ENCODE measurements around the gene CCSAP. TPM values are rescaled to one million over a fixed set of nuclear protein-coding genes. Genes with fewer than 3 reads are reported as not detected.

CCSAP gene
- total and polyA plus RNA-seq, 2 of the 13 experiments (the other 11 are each of a cell fraction or from before 2014, with no cell fraction given): 3.7 to 9.0 TPM

GRCh38 chr1:229273507-229274232 lies 69.2 kb downstream of the CCSAP start (continued):
- TF ChIP-seq FOXM1 (CRISPR knock-in tag; IDR thresholded peaks at IDR 0.05): no peak
- no peak for TF ChIP-seq ZNF883 (CRISPR knock-in tag; IDR thresholded peaks at IDR 0.05; ENCODE audit: not compliant biosample characterization)
- TF ChIP-seq ZNF772 (CRISPR knock-in tag; IDR thresholded peaks at IDR 0.05): no peak
- no peak for TF ChIP-seq ZNF280B (CRISPR knock-in tag; IDR thresholded peaks at IDR 0.05; ENCODE audit: borderline replicate concordance)
- no peak for TF ChIP-seq ZBTB7A (CRISPR knock-in tag; IDR thresholded peaks at IDR 0.05)
- no peak for TF ChIP-seq POLR2AphosphoS2 (IDR thresholded peaks at IDR 0.05; ENCODE audit: low read depth, low read length)
- 0 out of 2 replicates have a peak, but pooled peaks have one; percentile 39 for TF ChIP-seq PLSCR1 (CRISPR knock-in tag; IDR thresholded peaks at IDR 0.05; ENCODE audit: borderline replicate concordance)
- no peak for TF ChIP-seq RBM22 (optimal IDR thresholded peaks at IDR 0.05; ENCODE audit: low read length)
- TF ChIP-seq MAFK (conservative IDR thresholded peaks at IDR 0.05 in 1 of 2, IDR thresholded peaks at IDR 0.05 in 1 of 2; ENCODE audit: low read length in 2 of 2): no peak
- no peak for TF ChIP-seq EEA1 (CRISPR knock-in tag; IDR thresholded peaks at IDR 0.05; ENCODE audit: borderline replicate concordance)
- no peak for TF ChIP-seq RBAK (CRISPR knock-in tag; IDR thresholded peaks at IDR 0.05)
- TF ChIP-seq KDM5B (CRISPR knock-in tag; IDR thresholded peaks at IDR 0.05; ENCODE audit: borderline replicate concordance): 0 out of 2 replicates have a peak, but pooled peaks have one; percentile 23
- TF ChIP-seq ZBTB49 (CRISPR knock-in tag; IDR thresholded peaks at IDR 0.05; ENCODE audit: borderline replicate concordance): no peak
- TF ChIP-seq TAF1 (CRISPR knock-in tag; IDR thresholded peaks at IDR 0.05): no peak
- TF ChIP-seq CBFB (CRISPR knock-in tag; IDR thresholded peaks at IDR 0.05): 0 out of 2 replicates have a peak, but pooled peaks have one; percentile 24
- TF ChIP-seq CCAR2 (optimal IDR thresholded peaks at IDR 0.05; ENCODE audit: low read depth, low read length): no peak
- no peak; the same call in 1 of the 2 replicates for TF ChIP-seq ZNF431 (CRISPR knock-in tag; IDR thresholded peaks at IDR 0.05; ENCODE audit: borderline replicate concordance, low read depth)
- no peak for TF ChIP-seq PTBP1 (IDR thresholded peaks at IDR 0.05; ENCODE audit: low read depth, low read length, poor library complexity, severe bottlenecking)
- TF ChIP-seq MED1 (CRISPR knock-in tag; IDR thresholded peaks at IDR 0.05): peak; percentile 81
- no peak for TF ChIP-seq FOSL1 (CRISPR knock-in tag; IDR thresholded peaks at IDR 0.05; ENCODE audit: borderline replicate concordance)
- no peak for TF ChIP-seq ZNF782 (CRISPR knock-in tag; IDR thresholded peaks at IDR 0.05; ENCODE audit: borderline replicate concordance)
- peak; percentile 86; the same call in 1 of the 2 replicates for TF ChIP-seq ZNF292 (CRISPR knock-in tag; IDR thresholded peaks at IDR 0.05; ENCODE audit: borderline replicate concordance, low read depth)
- no peak for TF ChIP-seq HOXA5 (CRISPR knock-in tag; IDR thresholded peaks at IDR 0.05)
- TF ChIP-seq ZIK1 (CRISPR knock-in tag; IDR thresholded peaks at IDR 0.05; ENCODE audit: borderline replicate concordance, low read depth): no peak
- no peak for TF ChIP-seq ZNF75D (CRISPR knock-in tag; IDR thresholded peaks at IDR 0.05; ENCODE audit: borderline replicate concordance)
- TF ChIP-seq SMARCC2 (IDR thresholded peaks at IDR 0.05): no peak
